Right renal pelvis (tissue), 4 donors: Measurements from ENCODE around the gene CFI. TPM values are rescaled to one million over a fixed set of nuclear protein-coding genes. Genes with fewer than 3 reads are reported as not detected.

Source experiments
- DNase-seq, 4 donors: peaks; one replicate each; pipeline ENCODE4 v3.0.0-alpha.2; 2013; ENCODE audit warnings: low read depth in 4 of 4, low spot score in 3 of 4, missing footprints in 1 of 4
- polyA plus RNA-seq, 4 donors: library from polyadenylated mRNA; unstranded; fragments of 120-200 nt; gene quantifications; one replicate each; pipeline ENCODE4 v1.2.1, GENCODE V29; 2013; ENCODE audit not compliant: insufficient read length in 4 of 4

Gene CFI
- polyA plus RNA-seq, 4 donors: 69.3 to 86.4 (median 79.0) TPM

- DNase-seq: no peak
Observed at GRCh38 chr4:109699553-109700225, 102.1 kb downstream of the CFI start.

GRCh38 chr4:109698656-109699055 is 103.1 kb downstream of the CFI start:
- DNase-seq: no peak

GRCh38 chr4:109691411-109691920 is 110.3 kb downstream of the CFI start:
- DNase-seq: no peak

Other genes starting within 250 kb of the CFI start
- 10 to 100 TPM in 2 of 4 donors, 1 to 10 TPM in 2; 8.9 to 11.1 (median 9.8) TPM for gene MCUB, start 241.8 kb downstream of the CFI start, polyA plus RNA-seq
- gene CASP6, start 98.6 kb downstream of the CFI start, polyA plus RNA-seq: 10 to 100 TPM; 40.2 to 47.7 (median 44.2) TPM
- 10 to 100 TPM; 25.7 to 35.4 (median 32.8) TPM for gene PLA2G12A, start 71.9 kb downstream of the CFI start, polyA plus RNA-seq
- gene GAR1, start 13.8 kb upstream of the CFI start, polyA plus RNA-seq: 10 to 100 TPM; 40.8 to 44.4 (median 42.3) TPM
- under 1 TPM; 0.45 to 0.79 (median 0.47) TPM for gene RRH, start 26.0 kb upstream of the CFI start, polyA plus RNA-seq
- under 1 TPM; 0.31 to 0.96 (median 0.41) TPM for gene LRIT3, start 46.1 kb upstream of the CFI start, polyA plus RNA-seq
- gene EGF, start 110.9 kb upstream of the CFI start, polyA plus RNA-seq: 1 to 10 TPM; 2.9 to 5.2 (median 3.7) TPM